Neural crest cell (in vitro differentiated cells): ENCODE data around the gene SPOCK3. TPM values are rescaled to one million over a fixed set of nuclear protein-coding genes. Genes with fewer than 3 reads are reported as not detected.

Experiments used
- DNase-seq: peaks from one replicate; pipeline ENCODE4 v3.0.0; 2021; ENCODE audit warnings: low read depth, mixed read lengths, low spot score
- H3K27ac Mint-ChIP-seq: one replicate; pipeline ENCODE4 v1.8.0; 2021; ENCODE audit warnings: mild to moderate bottlenecking, mixed read lengths; ENCODE audit not compliant: unreplicated experiment
- H3K27me3 Mint-ChIP-seq: 2 replicates; pipeline ENCODE4 v1.8.0; 2021; ENCODE audit warnings: low read depth, mild to moderate bottlenecking, mixed read lengths
- H3K36me3 Mint-ChIP-seq: 2 replicates; pipeline ENCODE4 v1.8.0; 2021; ENCODE audit warnings: low read depth, mild to moderate bottlenecking, mixed read lengths
- H3K4me1 Mint-ChIP-seq: 2 replicates; pipeline ENCODE4 v1.8.0; 2021; ENCODE audit warnings: mixed read lengths
- H3K4me3 Mint-ChIP-seq: one replicate; pipeline ENCODE4 v1.8.0; 2021; ENCODE audit warnings: mild to moderate bottlenecking, mixed read lengths
- H3K9me3 Mint-ChIP-seq: 2 replicates; pipeline ENCODE4 v1.8.0; 2021; ENCODE audit warnings: mixed read lengths
- CTCF ChIP-seq: fragments of 200-600 bp; sonication (generic); conservative IDR thresholded peaks from 2 replicates; pipeline ENCODE4 v1.5.0; 2021; ENCODE audit warnings: antibody characterized with exemption, mild to moderate bottlenecking
- total RNA-seq: library from RNA; stranded (reverse); gene quantifications from 2 replicates; pipeline ENCODE4 v1.2.1, GENCODE V29; 2021

SPOCK3 gene
- total RNA-seq, 1 donor from 2014 or later = 0.56 TPM

- Mint-ChIP-seq H3K4me3 (no peak overlapping the region), H3K36me3 (no peaks in the 10 kb centered on the region), H3K9me3 (peaks cover 3% of the 10 kb centered on the region), H3K27ac (no peak overlapping the region), H3K27me3 (no peaks in the 10 kb centered on the region), H3K4me1 (no peaks in the 10 kb centered on the region)
- DNase-seq = no peak
- no peak for TF ChIP-seq CTCF
Measured at GRCh38 chr4:167041524-167041923, 192.8 kb downstream of the SPOCK3 start.

- no peaks in the 10 kb centered on the region for H3K4me1 Mint-ChIP-seq
- H3K36me3 Mint-ChIP-seq = no peaks in the 10 kb centered on the region
- H3K27ac Mint-ChIP-seq = no peak overlapping the region
- H3K9me3 Mint-ChIP-seq = no peaks in the 10 kb centered on the region
- no peaks in the 10 kb centered on the region for H3K27me3 Mint-ChIP-seq
- TF ChIP-seq CTCF = no peak
- H3K4me3 Mint-ChIP-seq = no peak overlapping the region
- DNase-seq = no peak
Measured at GRCh38 chr4:167035390-167035789, 198.9 kb downstream of the SPOCK3 start.

GRCh38 chr4:167034983-167035382, 199.3 kb downstream of the SPOCK3 start:
- Mint-ChIP-seq H3K4me1 (no peaks in the 10 kb centered on the region), H3K4me3 (no peak overlapping the region), H3K27me3 (no peaks in the 10 kb centered on the region), H3K36me3 (no peaks in the 10 kb centered on the region), H3K9me3 (no peaks in the 10 kb centered on the region), H3K27ac (no peak overlapping the region)
- TF ChIP-seq CTCF = no peak
- no peak for DNase-seq

- DNase-seq = no peak
- Mint-ChIP-seq H3K27ac (no peak overlapping the region), H3K4me1 (no peaks in the 10 kb centered on the region), H3K36me3 (no peaks in the 10 kb centered on the region), H3K27me3 (no peaks in the 10 kb centered on the region), H3K4me3 (no peak overlapping the region), H3K9me3 (no peaks in the 10 kb centered on the region)
- no peak for TF ChIP-seq CTCF
Measured at GRCh38 chr4:167032871-167033270, 201.4 kb downstream of the SPOCK3 start.

- Mint-ChIP-seq H3K36me3 (no peaks in the 10 kb centered on the region), H3K4me1 (no peaks in the 10 kb centered on the region), H3K9me3 (no peaks in the 10 kb centered on the region), H3K27me3 (no peaks in the 10 kb centered on the region), H3K4me3 (no peak overlapping the region), H3K27ac (no peak overlapping the region)
- no peak for TF ChIP-seq CTCF
- DNase-seq = no peak
Measured at GRCh38 chr4:167031534-167032156, 202.6 kb downstream of the SPOCK3 start.

- Mint-ChIP-seq H3K27ac (no peak overlapping the region), H3K36me3 (no peaks in the 10 kb centered on the region), H3K27me3 (no peaks in the 10 kb centered on the region), H3K4me1 (no peaks in the 10 kb centered on the region), H3K4me3 (no peak overlapping the region), H3K9me3 (no peaks in the 10 kb centered on the region)
- DNase-seq = no peak
- no peak for TF ChIP-seq CTCF
Measured at GRCh38 chr4:167028976-167029375, 205.3 kb downstream of the SPOCK3 start.
